ENCODE results near the gene RNF130.

The RNF130 gene

GRCh38 chr5:180100621-180101450 is 29.3 kb upstream of the RNF130 start:
- H3K4me3 ChIP-seq = no peak overlapping the region
- no peaks in the 10 kb centered on the region for H3K36me3 ChIP-seq
- no peak overlapping the region for H3K27ac ChIP-seq
- peaks cover 0 to 47% of the 10 kb centered on the region in 2 donors for H3K27me3 ChIP-seq
- H3K4me1 ChIP-seq = no peaks in the 10 kb centered on the region
- DNase-seq = no peak
- no peaks in the 10 kb centered on the region for H3K9me3 ChIP-seq
- no peak for TF ChIP-seq CTCF (IDR thresholded peaks at IDR 0.05)
- intact Hi-C loops (cut with DNase I; ENCODE audit: low total_unique reads) = no loop called here

GRCh38 chr5:180099733-180100611 is 28.4 kb upstream of the RNF130 start:
- Histone ChIP-seq H3K9me3 (no peaks in the 10 kb centered on the region), H3K36me3 (no peaks in the 10 kb centered on the region), H3K4me1 (no peaks in the 10 kb centered on the region), H3K27me3 (peaks cover 0 to 52% of the 10 kb centered on the region in 2 donors), H3K27ac (no peak overlapping the region), H3K4me3 (no peak overlapping the region)
- intact Hi-C loops (cut with DNase I; ENCODE audit: low total_unique reads) = no loop called here
- no peak for TF ChIP-seq CTCF (IDR thresholded peaks at IDR 0.05)
- peak in 1 of 2 donors; percentile 54 for DNase-seq

DNA sequence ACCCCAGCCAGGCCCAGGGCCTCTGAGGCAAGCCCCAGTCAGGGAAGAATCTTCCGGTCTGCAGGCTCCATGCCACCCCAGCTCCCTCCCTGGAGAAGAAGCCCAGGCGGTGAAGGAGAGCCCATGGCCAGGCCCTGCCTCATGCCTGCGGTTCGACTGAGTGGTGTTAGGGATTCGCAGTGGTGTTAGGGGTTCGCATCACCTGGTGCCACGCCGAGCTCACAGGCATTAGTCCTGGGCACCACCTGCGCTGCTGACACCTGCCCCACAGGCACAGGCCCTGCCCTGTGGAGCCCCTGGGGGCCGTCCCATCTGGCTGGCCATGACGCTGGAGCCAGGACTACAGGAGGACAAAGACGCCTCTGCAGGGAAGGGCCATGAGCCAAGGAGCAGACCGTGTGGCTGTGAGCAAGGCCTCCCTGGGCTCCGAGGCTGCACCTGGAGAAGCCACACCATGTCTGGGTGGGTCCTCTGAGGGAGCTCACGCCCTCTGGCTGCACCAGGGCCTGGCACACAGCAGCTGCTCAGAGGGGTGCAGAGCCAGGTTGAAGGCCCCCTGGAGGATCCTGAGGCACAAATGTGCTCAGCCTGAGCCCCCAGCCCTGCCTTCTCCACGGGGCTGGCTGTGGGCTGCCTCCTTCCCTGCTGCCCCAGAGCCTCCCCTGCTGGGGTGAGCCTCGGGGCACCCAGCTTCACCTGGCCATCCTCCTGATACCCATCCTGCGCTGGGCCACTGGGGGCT is 27.6 kb upstream of the RNF130 start:
- intact Hi-C loops (cut with DNase I; ENCODE audit: low total_unique reads) = no loop called here
- DNase-seq = peak in 1 of 2 donors; percentile 48
- Histone ChIP-seq H3K27ac (no peak overlapping the region), H3K36me3 (no peaks in the 10 kb centered on the region), H3K9me3 (no peaks in the 10 kb centered on the region), H3K4me1 (no peaks in the 10 kb centered on the region), H3K4me3 (no peak overlapping the region), H3K27me3 (peaks cover 0 to 52% of the 10 kb centered on the region in 2 donors)
- no peak for TF ChIP-seq CTCF (IDR thresholded peaks at IDR 0.05)

DNA sequence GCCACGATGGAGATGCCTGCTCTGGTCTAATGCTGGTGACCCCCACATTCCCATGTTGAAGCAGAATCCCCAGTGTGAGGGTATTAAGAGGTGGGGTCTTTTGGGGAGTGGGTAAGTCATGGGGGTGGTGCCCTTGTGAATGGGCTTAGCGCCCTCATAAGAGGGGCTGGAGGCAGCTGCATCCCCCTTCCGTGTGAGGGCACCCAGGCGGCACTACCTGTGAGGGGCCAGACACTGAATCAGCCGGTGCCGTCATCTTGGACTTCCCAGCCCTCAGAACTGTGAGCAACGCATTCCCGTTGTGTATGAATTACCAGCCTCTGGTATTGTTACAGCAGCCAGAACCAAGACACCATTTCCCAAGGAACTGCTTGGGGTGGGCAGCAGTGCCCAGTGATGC is 27.0 kb upstream of the RNF130 start:
- DNase-seq = peak in 1 of 2 donors; percentile 34
- H3K36me3 ChIP-seq = no peaks in the 10 kb centered on the region
- no peak overlapping the region for H3K27ac ChIP-seq
- no peaks in the 10 kb centered on the region for H3K4me1 ChIP-seq
- TF ChIP-seq CTCF (IDR thresholded peaks at IDR 0.05) = no peak
- peaks cover 0 to 52% of the 10 kb centered on the region in 2 donors for H3K27me3 ChIP-seq
- intact Hi-C loops (cut with DNase I; ENCODE audit: low total_unique reads) = no loop called here
- no peaks in the 10 kb centered on the region for H3K9me3 ChIP-seq
- H3K4me3 ChIP-seq = no peak overlapping the region

- no peaks in the 10 kb centered on the region for H3K4me1 ChIP-seq
- H3K27ac ChIP-seq = no peak overlapping the region
- H3K36me3 ChIP-seq = no peaks in the 10 kb centered on the region
- intact Hi-C loops (cut with DNase I; ENCODE audit: low total_unique reads) = no loop called here
- no peak for DNase-seq
- H3K9me3 ChIP-seq = no peaks in the 10 kb centered on the region
- H3K4me3 ChIP-seq = no peak overlapping the region
- H3K27me3 ChIP-seq = peaks cover 0 to 52% of the 10 kb centered on the region in 2 donors
- TF ChIP-seq CTCF (IDR thresholded peaks at IDR 0.05) = no peak
These were observed 26.4 kb upstream of the RNF130 start for GRCh38 chr5:180097926-180098325.

Data from tibial artery (tissue), 4 donors.